Measurements from ENCODE around the gene MIEN1. TPM values are rescaled to one million over a fixed set of nuclear protein-coding genes. Genes with fewer than 3 reads are reported as not detected.
A peak's percentile ranks its signal among the peaks of the same experiment; 100 is the strongest.

Gene MIEN1
- total and polyA plus RNA-seq, 4 donors = 20.8 to 136 (median 58.3) TPM

- peaks cover 0 to 9% (median 0%) of the 10 kb centered on the region in 4 donors for H3K36me3 ChIP-seq (ENCODE audit: control insufficient read depth in 4 of 4, insufficient read depth in 4 of 4, low read length in 4 of 4)
- ATAC-seq (ENCODE audit: insufficient read depth, low FRiP score) = no peak
- peaks cover 0 to 21% (median 12%) of the 10 kb centered on the region in 5 donors for H3K4me1 ChIP-seq (ENCODE audit: control insufficient read depth in 5 of 5, insufficient read depth in 5 of 5, low read length in 5 of 5)
- H3K9ac ChIP-seq (ENCODE audit: insufficient read depth in 1 of 2, low read length in 2 of 2) = no peak overlapping the region
- peaks cover 0 to 22% (median 15%) of the 10 kb centered on the region in 3 donors for H3K27me3 ChIP-seq (ENCODE audit: control insufficient read depth in 3 of 3, insufficient read depth in 3 of 3, low read length in 2 of 3)
- WGBS, 2 donors = 82 to 88% methylated on average over 18 of the region's 18 CpGs
- H3K9me3 ChIP-seq (ENCODE audit: control insufficient read depth in 4 of 4, insufficient read depth in 3 of 4, low read length in 3 of 4) = no peaks in the 10 kb centered on the region
- H3K27ac ChIP-seq (ENCODE audit: low read depth in 1 of 2, low read length in 1 of 2) = no peak overlapping the region
- no peak for DNase-seq
- TF ChIP-seq CTCF (IDR thresholded peaks at IDR 0.05; ENCODE audit: control extremely low read depth, extremely low read depth) = no peak
- no peak overlapping the region for H3K4me3 ChIP-seq
Measured at GRCh38 chr17:39742126-39742855, 12.0 kb upstream of the MIEN1 start.

GRCh38 chr17:39740357-39741111 lies 10.2 kb upstream of the MIEN1 start:
- Histone ChIP-seq H3K9me3 (ENCODE audit: control insufficient read depth in 4 of 4, insufficient read depth in 3 of 4, low read length in 3 of 4) (no peaks in the 10 kb centered on the region), H3K36me3 (ENCODE audit: control insufficient read depth in 4 of 4, insufficient read depth in 4 of 4, low read length in 4 of 4) (peaks cover 0 to 9% (median 0%) of the 10 kb centered on the region in 4 donors), H3K9ac (ENCODE audit: insufficient read depth in 1 of 2, low read length in 2 of 2) (peak overlapping the region in 1 of 2 donors; percentile 61), H3K4me3 (no peak overlapping the region), H3K4me1 (ENCODE audit: control insufficient read depth in 5 of 5, insufficient read depth in 5 of 5, low read length in 5 of 5) (peaks cover 0 to 21% (median 14%) of the 10 kb centered on the region in 5 donors), H3K27ac (ENCODE audit: low read depth in 1 of 2, low read length in 1 of 2) (peak overlapping the region in 1 of 2 donors; percentile 59), H3K27me3 (ENCODE audit: control insufficient read depth in 3 of 3, insufficient read depth in 3 of 3, low read length in 2 of 3) (peaks cover 0 to 36% (median 20%) of the 10 kb centered on the region in 3 donors)
- peak in 1 of 3 donors; percentile 19 for DNase-seq
- no peak for TF ChIP-seq CTCF (IDR thresholded peaks at IDR 0.05; ENCODE audit: control extremely low read depth, extremely low read depth)
- WGBS, 2 donors = 45 to 63% methylated on average over 16 of the region's 16 CpGs
- ATAC-seq (ENCODE audit: insufficient read depth, low FRiP score) = peak; percentile 20

- H3K27ac ChIP-seq (ENCODE audit: low read depth in 1 of 2, low read length in 1 of 2) = peak overlapping the region in 1 of 2 donors; percentile 59
- no peak for ATAC-seq (ENCODE audit: insufficient read depth, low FRiP score)
- DNase-seq = peak in 1 of 3 donors; percentile 33
Measured at GRCh38 chr17:39739885-39740356, 9.6 kb upstream of the MIEN1 start.

More at GRCh38 chr17:39739885-39740356, 9.6 kb upstream of the MIEN1 start:
- TF ChIP-seq CTCF (IDR thresholded peaks at IDR 0.05; ENCODE audit: control extremely low read depth, extremely low read depth) = no peak
- Histone ChIP-seq H3K9ac (ENCODE audit: insufficient read depth in 1 of 2, low read length in 2 of 2) (peak overlapping the region in 1 of 2 donors; percentile 61), H3K27me3 (ENCODE audit: control insufficient read depth in 3 of 3, insufficient read depth in 3 of 3, low read length in 2 of 3) (peaks cover 0 to 36% (median 20%) of the 10 kb centered on the region in 3 donors), H3K4me1 (ENCODE audit: control insufficient read depth in 5 of 5, insufficient read depth in 5 of 5, low read length in 5 of 5) (peaks cover 0 to 21% (median 14%) of the 10 kb centered on the region in 5 donors), H3K9me3 (ENCODE audit: control insufficient read depth in 4 of 4, insufficient read depth in 3 of 4, low read length in 3 of 4) (no peaks in the 10 kb centered on the region), H3K36me3 (ENCODE audit: control insufficient read depth in 4 of 4, insufficient read depth in 4 of 4, low read length in 4 of 4) (peaks cover 0 to 9% (median 0%) of the 10 kb centered on the region in 4 donors), H3K4me3 (peak overlapping the region; percentile 3)
- WGBS, 2 donors = 36 to 42% methylated on average over 9 of the region's 9 CpGs
